Stimulated activated CD8-positive, alpha-beta memory T cell treated with anti-CD3 and anti-CD28 coated beads, Interleukin-4, amount 100 ng/mL, for 1 hour (primary cell): Measurements from ENCODE around the gene RLN3.
A peak's percentile ranks its signal among the peaks of the same experiment; 100 is the strongest.
"Not testable (repeated sequence)": the region's sequence is repeated elsewhere in the genome, so short reads cannot be mapped to it uniquely, and the experiment has no call there.

Source experiments
- DNase-seq, 2 donors: peaks; one replicate each; pipeline ENCODE4 v3.0.0-alpha.2; 2020; ENCODE audit warnings: low read depth in 2 of 2, low spot score in 1 of 2

Gene RLN3

DNA sequence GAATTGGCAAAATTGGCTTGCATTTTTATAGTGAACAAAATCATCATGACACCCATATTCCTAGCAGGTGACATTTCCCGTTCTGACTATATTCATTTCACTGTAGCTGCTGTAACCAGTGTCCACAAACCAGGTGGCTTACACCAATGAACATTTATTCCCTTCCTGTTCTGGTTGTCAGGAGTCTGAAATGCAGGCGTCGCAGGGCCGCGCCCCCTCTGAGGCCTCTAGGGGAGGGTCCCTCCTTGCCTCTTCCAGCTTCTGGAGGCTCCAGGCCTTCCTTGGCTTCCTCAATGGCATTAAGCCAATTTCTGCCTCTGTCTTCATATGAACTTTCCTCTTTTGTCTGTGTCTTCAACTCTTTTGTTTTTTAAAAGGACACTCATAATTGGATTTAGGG, 6.5 kb upstream of the RLN3 start:
- DNase-seq: no peak

DNA sequence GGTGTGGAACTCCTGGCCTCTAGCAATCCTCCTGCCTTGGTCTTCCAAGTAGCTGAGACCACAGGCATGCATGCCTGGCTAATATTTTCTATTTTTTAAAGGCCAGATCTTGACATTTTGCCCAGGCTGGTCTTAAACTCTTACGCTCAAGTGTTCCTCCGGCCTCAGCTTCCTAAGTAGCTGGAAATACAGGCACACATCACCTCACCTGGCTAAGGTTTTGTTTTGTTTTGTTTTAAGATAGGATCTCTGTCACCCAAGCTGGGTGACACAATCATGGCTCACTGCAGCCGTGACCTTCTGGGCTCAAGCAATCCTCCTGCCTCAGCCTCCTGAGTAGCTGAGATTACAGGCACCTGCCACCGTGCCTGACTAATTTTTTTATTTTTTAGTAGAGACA, 5.5 kb upstream of the RLN3 start:
- no peak for DNase-seq

DNA sequence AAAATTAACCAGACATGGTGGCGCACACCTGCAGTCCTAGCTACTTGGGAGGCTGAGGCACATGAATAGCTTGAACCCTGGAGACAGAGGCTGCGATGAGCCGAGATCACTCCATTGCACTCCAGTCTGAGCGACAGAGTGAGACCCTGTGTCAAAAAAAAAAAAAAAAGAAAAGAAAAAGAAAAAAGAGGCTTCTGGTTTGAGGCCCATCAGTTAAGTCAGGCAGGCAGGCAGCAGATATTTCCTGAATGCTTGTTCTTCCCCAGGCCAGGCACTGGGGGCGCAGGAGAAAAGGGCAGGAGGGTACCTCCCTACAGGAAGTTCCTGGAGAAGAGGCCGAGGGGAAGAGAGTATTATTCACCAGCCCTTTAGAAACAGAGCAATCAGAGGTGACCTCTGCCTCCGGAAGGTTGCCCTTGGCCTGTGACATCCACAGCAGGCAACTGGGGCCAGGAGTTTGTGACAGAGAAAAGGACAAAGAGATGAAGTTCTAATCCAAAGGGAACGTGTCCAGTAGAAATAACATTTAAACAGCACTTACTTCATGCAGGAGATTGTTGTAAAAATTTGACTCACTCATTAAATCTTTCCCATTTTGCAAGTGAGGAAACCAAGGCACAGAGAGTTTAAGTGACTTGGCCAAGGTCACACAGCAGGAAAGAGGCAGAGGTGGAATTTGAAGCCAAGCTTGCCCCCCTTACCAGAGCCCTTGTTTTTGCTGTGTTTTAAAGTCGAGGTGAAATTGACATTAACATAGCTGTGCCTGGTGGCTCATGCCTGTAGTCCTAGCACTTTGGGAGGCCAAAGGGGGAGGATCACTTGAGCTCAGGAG, 4.3 kb upstream of the RLN3 start:
- DNase-seq: no peak

DNA sequence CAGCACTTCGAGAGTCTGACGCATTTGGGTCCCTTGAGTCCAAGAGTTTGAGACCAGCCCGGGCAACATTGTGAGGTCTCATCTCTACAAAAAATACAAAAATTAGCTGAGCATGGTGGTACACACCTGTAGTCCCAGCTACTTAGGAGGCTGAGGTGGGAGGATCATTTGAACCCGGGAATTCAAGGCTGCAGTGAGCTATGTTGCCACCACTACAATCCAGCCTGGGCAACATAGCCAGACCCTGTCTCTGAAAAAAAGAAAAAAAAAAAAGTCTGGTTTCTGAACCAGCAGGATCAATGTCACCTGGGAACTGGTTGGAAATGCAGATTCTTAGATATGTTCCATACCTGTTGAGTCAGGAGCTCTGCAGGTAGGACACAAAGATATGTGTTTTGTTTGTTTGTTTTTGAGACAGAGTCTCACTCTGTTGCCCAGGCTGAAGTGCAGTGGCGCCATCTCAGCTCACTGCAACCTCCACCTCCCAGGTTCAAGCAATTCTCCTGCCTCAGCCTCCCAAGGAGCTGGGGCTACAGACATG, 1.2 kb upstream of the RLN3 start:
- DNase-seq: not testable (repeated sequence)

DNA sequence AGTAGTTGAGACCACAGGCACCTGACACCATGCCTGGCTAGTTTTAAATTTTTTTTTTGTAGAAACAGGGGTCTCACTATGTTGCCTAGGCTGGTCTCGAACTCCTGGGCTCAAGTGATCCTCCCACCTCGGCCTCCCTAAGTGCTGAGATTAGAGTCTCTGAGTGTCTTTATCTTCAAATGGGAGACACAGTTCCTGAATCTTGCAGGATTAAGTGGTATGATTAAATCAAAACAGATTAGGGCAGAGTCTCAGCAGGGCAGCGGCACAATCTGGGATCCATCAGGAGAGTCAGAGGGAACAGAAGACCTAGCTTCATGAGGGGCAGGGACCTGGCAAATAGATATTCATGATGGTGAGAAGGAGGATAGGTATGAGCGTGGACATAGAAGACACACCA, 953 bp downstream of the RLN3 start:
- no peak for DNase-seq

DNA sequence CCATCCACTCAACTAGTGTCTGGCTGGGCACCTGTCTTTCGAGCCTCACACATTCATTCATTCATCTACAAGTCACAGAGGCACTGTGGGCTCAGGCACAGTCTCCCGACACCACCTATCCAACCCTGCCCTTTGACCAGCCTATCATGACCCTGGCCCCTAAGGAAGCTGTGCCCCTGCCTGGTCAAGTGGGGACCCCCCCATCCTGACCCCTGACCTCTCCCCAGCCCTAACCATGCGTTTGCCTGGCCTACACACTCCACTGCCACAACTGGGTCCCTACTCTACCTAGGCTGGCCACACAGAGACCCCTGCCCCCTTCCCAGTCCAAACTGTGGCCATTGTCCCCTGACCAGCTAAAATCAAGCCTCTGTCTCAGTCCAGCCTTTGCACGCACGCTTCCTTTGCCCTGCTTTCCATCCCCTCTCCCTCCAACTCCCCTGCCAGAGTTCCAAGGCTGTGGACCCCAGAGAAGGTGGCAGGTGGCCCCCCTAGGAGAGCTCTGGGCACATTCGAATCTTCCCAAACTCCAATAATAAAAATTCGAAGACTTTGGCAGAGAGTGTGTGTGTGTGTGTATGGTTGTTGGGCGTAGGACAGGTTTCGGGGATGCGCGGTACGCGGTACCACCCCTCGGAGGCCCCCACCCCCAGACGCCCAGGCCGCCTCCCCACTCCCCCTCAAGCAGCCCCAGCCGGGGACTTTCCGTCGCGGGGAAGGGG, 3.2 kb downstream of the RLN3 start:
- peak in 1 of 2 donors; percentile 63 for DNase-seq

DNA sequence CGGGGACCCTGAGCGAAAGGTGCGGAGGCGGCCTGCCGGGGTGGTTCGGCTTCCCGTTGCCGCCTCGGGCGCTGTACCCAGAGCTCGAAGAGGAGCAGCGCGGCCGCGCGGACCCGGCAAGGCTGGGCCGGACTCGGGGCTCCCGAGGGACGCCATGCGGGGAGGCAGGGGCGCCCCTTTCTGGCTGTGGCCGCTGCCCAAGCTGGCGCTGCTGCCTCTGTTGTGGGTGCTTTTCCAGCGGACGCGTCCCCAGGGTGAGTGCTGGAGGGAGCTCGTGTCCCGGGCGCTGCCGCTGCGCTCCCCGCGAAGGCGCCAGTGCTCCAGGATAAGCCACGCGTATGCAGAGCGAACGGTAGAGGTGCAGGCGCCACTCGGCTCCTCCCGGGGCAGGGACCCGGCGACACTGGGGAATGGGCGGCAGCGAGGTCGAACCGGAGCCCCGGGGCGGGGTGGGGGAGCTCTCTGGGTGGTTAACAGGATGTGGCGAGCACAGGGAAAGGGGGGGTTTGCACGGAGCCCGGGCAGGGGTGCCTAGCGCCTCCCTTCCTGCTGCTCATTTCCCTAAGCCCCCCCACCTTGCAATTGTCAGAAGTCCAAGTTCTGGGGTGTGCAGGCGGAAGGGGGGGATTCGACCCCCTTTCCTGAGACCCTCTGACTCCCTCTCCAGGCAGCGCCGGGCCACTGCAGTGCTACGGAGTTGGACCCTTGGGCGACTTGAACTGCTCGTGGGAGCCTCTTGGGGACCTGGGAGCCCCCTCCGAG, 4.0 kb downstream of the RLN3 start, which contains the start of gene IL27RA:
IL27RA (plus strand) TSS at position 44 of the 762 bp plus-strand sequence; CDS start at position 155, 111 bp downstream.
- peak; percentile 57 to 58 for DNase-seq

DNA sequence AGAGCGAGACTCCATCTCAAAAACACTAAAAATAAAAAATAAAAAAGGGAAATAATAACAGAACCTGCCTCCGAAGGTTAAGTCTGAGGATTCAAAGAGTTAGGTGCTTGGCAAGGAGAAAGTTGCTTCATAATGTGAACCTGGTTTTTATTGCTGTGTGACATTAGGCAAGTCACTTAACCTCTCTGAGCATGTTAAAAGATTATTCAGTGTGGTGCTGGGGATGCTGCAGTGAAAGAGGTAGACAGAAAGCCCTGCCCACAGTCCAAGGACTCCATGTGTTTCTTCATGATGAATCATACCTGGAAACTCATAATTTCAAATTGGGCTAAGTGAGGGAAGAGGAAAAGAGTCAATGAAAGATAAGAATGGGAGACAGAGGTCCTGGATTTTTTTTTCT, 6.0 kb downstream of the RLN3 start:
- no peak for DNase-seq

DNA sequence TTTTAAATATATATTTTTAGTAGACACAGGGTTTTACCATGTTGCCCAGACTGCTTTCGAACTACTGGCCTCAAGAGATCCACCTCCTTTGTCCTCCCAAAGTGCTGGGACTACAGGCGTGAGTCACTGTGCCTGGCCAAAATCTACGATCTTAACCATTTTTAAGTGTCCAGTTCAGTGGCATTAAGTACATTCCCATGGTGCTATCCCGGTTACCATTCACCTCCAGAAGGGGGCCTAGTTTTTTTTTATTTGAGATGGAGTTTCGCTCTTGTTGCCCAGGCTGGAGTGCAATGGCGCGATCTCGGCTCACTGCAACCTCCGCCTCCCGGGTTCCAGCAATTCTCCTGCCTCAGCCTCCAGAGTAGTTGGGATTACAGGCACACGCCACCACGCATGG, 7.2 kb downstream of the RLN3 start:
- not testable (repeated sequence) for DNase-seq

DNA sequence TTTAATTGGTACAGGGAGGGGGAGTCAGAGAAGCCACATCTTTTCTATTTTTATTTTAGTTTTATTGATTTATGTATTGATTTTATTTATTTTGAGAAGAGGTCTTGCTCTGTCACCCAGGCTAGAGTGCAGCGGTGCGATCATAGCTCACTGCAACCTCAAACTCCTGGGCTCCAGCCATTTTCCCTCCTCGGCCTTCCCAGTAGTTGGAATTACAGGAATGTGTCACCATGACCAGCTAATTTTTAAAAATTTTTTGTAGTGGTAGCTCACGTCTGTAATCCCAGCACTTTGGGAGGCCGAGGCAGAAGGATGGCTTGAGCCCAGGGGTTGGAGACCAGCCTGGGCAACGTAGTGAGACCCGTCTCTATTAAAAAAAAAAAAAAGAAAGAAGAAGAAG, 7.8 kb downstream of the RLN3 start:
- DNase-seq: no peak

DNA sequence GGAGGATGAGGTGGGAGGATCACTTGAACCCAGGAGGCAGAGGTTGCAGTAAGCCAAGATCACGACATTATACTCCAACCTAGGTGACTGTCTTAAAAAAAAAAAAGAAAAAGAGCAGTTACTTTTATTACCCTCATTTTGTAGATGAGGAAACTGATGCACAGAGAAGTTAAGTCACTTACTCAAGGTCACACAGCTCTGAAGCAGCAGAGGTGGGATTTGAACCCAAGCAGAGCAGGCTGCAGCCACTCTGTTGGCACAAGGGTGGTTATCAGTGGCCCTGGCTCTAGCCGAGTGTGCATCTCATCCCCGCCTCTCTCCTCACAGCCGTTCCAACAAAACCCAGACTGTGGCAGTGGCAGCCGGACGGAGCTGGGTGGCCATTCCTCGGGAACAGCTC, 11.2 kb downstream of the RLN3 start:
- DNase-seq: no peak

DNA sequence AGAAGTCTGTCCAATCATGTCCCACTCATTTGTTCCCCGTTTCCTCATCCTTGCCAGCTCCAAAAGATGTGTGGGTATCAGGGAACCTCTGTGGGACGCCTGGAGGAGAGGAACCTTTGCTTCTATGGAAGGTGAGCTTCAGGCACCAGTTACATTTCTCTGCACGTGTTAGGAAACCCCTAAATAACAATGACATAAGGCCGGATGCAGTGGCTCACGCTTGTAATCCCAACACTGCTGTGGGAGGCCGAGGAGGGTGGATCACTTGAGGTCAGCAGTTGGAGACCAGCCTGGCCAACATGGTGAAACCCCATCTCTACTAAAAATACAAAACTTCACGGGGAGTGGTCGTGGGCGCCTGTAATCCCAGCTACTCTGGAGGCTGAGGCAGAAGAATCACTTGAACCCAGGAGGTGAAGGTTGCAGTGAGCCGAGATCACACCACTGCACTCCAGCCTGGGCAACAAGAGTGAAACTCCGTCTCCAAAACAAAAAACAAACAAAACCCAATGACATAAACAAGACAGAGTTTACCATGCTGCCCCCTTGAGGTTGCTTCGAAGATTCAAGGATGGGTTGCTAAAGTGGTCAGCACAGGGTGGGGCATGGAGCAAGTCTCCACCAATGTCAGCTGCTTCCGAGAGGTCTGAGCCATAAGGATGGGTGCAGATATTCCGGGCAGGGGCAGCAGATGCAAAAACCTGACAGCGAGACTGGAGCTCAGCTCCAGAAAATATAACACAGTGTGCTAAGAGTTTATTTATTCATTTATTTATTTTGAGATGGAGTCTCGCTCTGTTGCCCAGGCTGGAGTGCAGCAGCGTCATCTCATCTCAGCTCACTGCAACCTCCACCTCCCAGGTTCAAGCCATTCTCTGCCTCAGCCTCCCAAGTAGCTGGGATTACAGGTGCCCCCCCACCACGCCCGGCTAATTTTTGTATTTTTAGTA, 15.0 kb downstream of the RLN3 start:
- DNase-seq: not testable (repeated sequence)

DNA sequence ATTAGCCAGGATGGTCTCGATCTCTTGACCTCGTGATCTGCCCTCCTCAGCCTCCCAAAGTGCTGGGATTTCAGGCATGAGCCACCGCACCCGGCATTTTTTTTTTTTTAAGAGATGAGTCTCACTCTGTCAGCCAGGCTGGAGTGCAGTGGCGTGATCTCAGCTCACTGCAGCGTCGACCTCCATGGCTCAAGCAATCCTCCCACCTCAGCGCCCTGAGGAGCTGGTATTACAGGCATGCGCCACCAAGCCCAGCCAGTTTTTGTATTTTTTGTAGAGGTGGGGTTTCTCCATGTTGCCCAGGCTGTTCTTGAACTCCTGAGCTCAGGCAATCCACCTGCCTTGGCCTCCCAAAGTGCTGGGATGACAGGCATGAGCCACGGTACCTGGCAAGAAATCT, 19.9 kb downstream of the RLN3 start:
- DNase-seq: not testable (repeated sequence)

DNA sequence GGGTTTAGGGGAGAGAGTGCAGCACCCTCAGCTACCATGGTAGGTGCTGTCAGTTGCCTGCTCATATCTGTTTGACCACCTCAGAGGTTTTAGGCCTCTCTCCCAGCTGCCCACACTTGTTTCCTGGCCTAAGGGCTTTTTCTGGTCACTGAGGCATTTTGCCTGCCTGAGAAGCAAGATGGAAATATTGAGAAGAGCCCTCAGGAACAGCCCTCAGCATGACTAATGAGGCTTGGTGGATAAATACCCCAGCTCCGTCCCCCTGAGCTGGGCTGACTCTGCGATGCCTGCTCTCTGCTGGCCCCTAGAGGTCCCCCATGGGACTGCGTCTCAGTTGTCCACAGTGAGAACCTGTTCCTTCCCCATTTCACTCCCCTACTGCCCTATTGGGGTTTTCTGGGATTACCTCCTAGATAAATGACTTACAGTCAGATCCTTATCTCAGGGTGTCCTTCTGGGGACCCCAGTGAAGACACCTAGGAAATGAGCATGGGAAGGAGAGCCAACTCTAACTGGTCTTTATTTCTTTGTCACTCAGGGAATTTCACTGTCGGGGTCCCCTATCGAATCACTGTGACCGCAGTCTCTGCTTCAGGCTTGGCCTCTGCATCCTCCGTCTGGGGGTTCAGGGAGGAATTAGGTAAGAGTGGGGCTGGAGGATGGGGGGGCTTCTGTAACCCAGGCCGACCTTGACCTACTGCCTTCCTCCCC, 20.6 kb downstream of the RLN3 start:
- DNase-seq: peak; percentile 56 to 63

DNA sequence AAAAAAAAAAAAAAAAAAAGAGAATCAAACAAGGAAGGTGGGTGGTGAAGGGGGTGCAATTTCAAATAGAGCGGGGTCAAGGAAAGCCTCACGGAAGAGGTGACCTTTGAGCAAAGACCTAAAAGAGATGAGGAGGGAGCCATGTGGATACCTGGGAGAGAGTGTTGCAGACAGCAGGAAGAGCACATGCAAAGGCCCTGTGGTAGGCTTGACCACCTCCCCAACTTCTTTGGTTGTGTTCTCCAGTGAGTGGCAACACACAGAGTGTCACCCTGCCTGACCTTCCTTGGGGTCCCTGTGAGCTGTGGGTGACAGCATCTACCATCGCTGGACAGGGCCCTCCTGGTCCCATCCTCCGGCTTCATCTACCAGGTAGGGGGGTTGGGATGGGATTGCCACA, 22.6 kb downstream of the RLN3 start:
- DNase-seq: no peak

DNA sequence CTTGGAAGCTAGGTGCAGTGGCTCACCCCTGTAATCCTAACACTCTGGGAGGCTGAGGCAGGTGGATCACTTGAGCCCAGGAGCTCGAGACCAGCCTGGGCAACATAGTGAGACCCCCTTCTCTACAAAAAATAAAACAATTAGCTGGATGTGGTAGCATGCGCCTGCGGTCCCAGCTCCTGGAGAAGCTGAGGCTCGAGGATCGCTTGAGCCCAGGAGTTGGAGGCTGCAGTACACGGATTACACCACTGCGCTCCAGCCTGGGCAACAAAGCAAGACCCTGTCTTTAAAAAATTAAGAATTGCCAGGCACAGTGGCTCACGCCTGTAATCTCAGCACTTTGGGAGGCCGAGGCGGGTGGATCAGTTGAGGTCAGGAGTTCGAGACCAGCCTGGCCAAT, 23.0 kb downstream of the RLN3 start:
- DNase-seq: not testable (repeated sequence)

DNA sequence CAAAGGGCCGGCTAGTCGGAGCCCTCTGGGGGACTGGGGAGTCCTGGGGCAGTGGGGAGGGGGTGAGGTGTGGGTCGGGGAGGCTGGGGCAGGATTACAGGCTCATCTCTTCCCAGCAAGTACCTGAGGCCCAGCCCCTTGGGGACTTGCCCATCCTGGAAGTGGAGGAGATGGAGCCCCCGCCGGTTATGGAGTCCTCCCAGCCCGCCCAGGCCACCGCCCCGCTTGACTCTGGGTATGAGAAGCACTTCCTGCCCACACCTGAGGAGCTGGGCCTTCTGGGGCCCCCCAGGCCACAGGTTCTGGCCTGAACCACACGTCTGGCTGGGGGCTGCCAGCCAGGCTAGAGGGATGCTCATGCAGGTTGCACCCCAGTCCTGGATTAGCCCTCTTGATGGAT, 24.0 kb downstream of the RLN3 start:
- DNase-seq: no peak

DNA sequence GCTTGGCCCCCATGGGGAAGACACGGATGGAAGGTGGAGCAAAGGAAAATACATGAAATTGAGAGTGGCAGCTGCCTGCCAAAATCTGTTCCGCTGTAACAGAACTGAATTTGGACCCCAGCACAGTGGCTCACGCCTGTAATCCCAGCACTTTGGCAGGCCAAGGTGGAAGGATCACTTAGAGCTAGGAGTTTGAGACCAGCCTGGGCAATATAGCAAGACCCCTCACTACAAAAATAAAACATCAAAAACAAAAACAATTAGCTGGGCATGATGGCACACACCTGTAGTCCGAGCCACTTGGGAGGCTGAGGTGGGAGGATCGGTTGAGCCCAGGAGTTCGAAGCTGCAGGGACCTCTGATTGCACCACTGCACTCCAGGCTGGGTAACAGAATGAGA, 24.5 kb downstream of the RLN3 start:
- DNase-seq: no peak

DNA sequence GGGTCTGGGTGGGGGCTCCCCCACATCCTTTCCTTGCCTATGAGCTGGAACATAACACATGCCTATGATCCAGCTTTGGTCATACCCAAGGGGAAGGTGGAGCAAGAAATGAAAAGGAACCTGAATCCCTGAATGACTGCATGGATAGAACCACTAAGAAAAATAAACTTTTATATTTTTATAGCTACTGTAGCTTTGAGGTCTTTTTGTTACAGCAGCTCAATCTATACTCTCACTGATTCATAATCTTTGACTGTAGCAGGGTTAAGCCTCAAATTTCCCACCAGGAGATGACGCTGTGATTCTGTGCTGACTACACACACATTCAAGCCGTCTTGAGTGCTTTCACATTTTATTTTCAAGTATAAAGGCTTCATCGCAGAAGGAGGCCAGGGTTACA, 25.1 kb downstream of the RLN3 start:
- no peak for DNase-seq

DNA sequence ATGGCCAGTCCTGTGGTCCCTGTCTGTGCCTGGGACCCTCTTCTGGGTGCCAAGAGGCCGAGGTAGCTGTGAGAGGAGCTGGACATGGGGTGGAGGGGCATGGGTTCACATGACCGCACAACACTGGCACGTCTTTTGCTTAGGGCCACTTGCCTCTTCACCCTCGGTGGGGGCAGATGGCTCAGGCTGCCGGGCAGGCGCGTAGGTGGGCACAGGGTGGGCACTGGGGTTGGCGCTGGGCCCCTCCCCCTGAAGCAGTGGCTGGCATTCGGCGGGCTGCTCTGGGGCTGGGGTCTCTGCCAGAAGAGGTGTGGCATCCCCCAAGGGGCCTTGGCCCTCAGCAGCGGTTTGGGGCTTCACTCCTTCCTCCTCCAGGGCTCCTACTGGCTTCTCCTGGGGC, 25.6 kb downstream of the RLN3 start:
- DNase-seq: no peak
